HepG2 (cell line): ENCODE measurements around the gene NDUFA13. TPM values are rescaled to one million over a fixed set of nuclear protein-coding genes. Genes with fewer than 3 reads are reported as not detected.

Source experiments
- ATF5 ChIP-seq: sonication (generic); formaldehyde crosslinking; IDR thresholded peaks from 2 replicates; pipeline ENCODE4 v1.4.0; 2020; ENCODE audit warnings: mild to moderate bottlenecking, low read depth, missing genetic modification reagents
- ATM ChIP-seq: fragments of 450-650 bp; IDR thresholded peaks from 2 replicates; pipeline ENCODE4 v1.7.1; 2017; ENCODE audit warnings: mild to moderate bottlenecking, borderline replicate concordance
- BHLHE40 ChIP-seq: IDR thresholded peaks from 2 replicates; pipeline ENCODE4 v1.6.1; 2011; ENCODE audit warnings: low read length, improper control_type of control experiment
- ELF4 ChIP-seq: sonication (generic); formaldehyde crosslinking; IDR thresholded peaks from 2 replicates; pipeline ENCODE4 v1.5.0; 2020; ENCODE audit warnings: missing genetic modification reagents, mild to moderate bottlenecking, moderate library complexity, borderline replicate concordance
- EZH2 ChIP-seq: conservative IDR thresholded peaks from 2 replicates; pipeline ENCODE4 v1.6.1; 2012; ENCODE audit warnings: mild to moderate bottlenecking, low read depth, low read length, moderate library complexity
- HNF1A ChIP-seq, 2 experiments: sonication (generic) in 1 of 2; formaldehyde crosslinking in 1 of 2; IDR thresholded peaks; 2 replicates each; pipeline versions ENCODE4 v1.4.0 to v1.6.1; 2016 to 2020; ENCODE audit warnings: borderline replicate concordance in 1 of 2, low read depth in 1 of 2, mild to moderate bottlenecking in 1 of 2, missing genetic modification reagents in 1 of 2
- HNRNPK ChIP-seq: fragments of 200-400 bp; formaldehyde crosslinking; IDR thresholded peaks from 2 replicates; pipeline ENCODE4 v1.6.1; 2018; ENCODE audit warnings: low read length, low read depth, moderate library complexity, mild to moderate bottlenecking; ENCODE audit not compliant: poor library complexity, severe bottlenecking
- JUND ChIP-seq: sonication (generic); formaldehyde crosslinking; IDR thresholded peaks from 2 replicates; pipeline ENCODE4 v1.8.0; 2022; ENCODE audit warnings: mild to moderate bottlenecking, missing genetic modification reagents
- KLF16 ChIP-seq, 2 experiments: sonication (generic) in 1 of 2; formaldehyde crosslinking in 1 of 2; IDR thresholded peaks; 2 replicates each; pipeline versions ENCODE4 v1.6.1 to v1.8.0; 2016 to 2023; ENCODE audit warnings: missing genetic modification reagents in 2 of 2, missing compliant biosample characterization in 1 of 2
- POLR2AphosphoS5 ChIP-seq: IDR thresholded peaks from 2 replicates; pipeline ENCODE4 v1.6.1; 2012; ENCODE audit warnings: low read depth, low read length
- PREB ChIP-seq: sonication (generic); formaldehyde crosslinking; IDR thresholded peaks from 2 replicates; pipeline ENCODE4 v1.4.0; 2020; ENCODE audit warnings: missing genetic modification reagents
- RXRB ChIP-seq: IDR thresholded peaks from 2 replicates; pipeline ENCODE4 v1.6.1; 2016; ENCODE audit warnings: borderline replicate concordance, missing genetic modification reagents, missing compliant biosample characterization
- SMC3 ChIP-seq: IDR thresholded peaks from 2 replicates; pipeline ENCODE4 v1.6.1; 2011; ENCODE audit warnings: low read length, improper control_type of control experiment
- SRSF4 ChIP-seq: fragments of 200-400 bp; formaldehyde crosslinking; IDR thresholded peaks from one replicate; pipeline ENCODE4 v1.6.1; 2018; ENCODE audit warnings: mild to moderate bottlenecking, low read depth, low read length, moderate library complexity; ENCODE audit not compliant: poor library complexity, severe bottlenecking
- TBL1XR1 ChIP-seq: fragments of 150-350 bp; IDR thresholded peaks from 2 replicates; pipeline ENCODE4 v1.6.1; 2014; ENCODE audit warnings: borderline replicate concordance, low read length; ENCODE audit not compliant: partially characterized antibody
- THYN1 ChIP-seq: sonication (generic); formaldehyde crosslinking; IDR thresholded peaks from 2 replicates; pipeline ENCODE4 v1.8.1; 2023; ENCODE audit warnings: low read depth, mild to moderate bottlenecking, moderate library complexity, missing genetic modification reagents, borderline replicate concordance
- ZFP36 ChIP-seq: fragments of 150-350 bp; IDR thresholded peaks from 2 replicates; pipeline ENCODE4 v1.6.1; 2018; ENCODE audit warnings: borderline replicate concordance, low read length, low read depth; ENCODE audit not compliant: partially characterized antibody
- ZMYM4 ChIP-seq: sonication (generic); formaldehyde crosslinking; IDR thresholded peaks from 2 replicates; pipeline ENCODE4 v1.8.1; 2023; ENCODE audit warnings: mild to moderate bottlenecking, missing genetic modification reagents
- ZNF282 ChIP-seq: fragments of 450-650 bp; IDR thresholded peaks from 2 replicates; pipeline ENCODE4 v1.6.1; 2018; ENCODE audit not compliant: partially characterized antibody
- ZNF589 ChIP-seq: sonication (generic); formaldehyde crosslinking; conservative IDR thresholded peaks from 2 replicates; pipeline ENCODE4 v1.8.0; 2022; ENCODE audit warnings: mild to moderate bottlenecking, moderate library complexity, missing genetic modification reagents
- polyA plus RNA-seq, 8 experiments: library from polyadenylated mRNA; depleted of rRNA in 3 of 8; stranded (reverse) in 7 of 8; unstranded in 1 of 8; fragments of >200 nt; fragmentation: Illumina TruSeq in 4 of 8; extraction: Trizol in 4 of 8; gene quantifications; 2 replicates each; pipeline versions ENCODE4 v1.2.1 to v1.2.3, GENCODE V29; 2011 to 2016; ENCODE audit warnings: low read depth in 4 of 8, missing spikeins in 1 of 8, mixed read lengths in 1 of 8; ENCODE audit not compliant: insufficient read depth in 1 of 8
- total RNA-seq, 5 experiments: library from RNA; depleted of rRNA; stranded (reverse); fragments of >200 nt; fragmentation: Illumina TruSeq; extraction: Trizol; gene quantifications; 2 replicates each; pipeline ENCODE4 v1.2.3, GENCODE V29; 2016; ENCODE audit warnings: low read depth in 1 of 5
- TF ChIP-seq, protein P1 (sequence below): sonication (generic); formaldehyde crosslinking; IDR thresholded peaks from 2 replicates; pipeline ENCODE4 v1.4.0; 2020; ENCODE audit warnings: missing genetic modification reagents, borderline replicate concordance

The NDUFA13 gene
- total and polyA plus RNA-seq, 2 of the 13 experiments (the other 11 are each of a cell fraction or from before 2014, with no cell fraction given) = 337 to 366 TPM

- TF ChIP-seq HNF1A (IDR thresholded peaks at IDR 0.05; ENCODE audit: low read depth) = 0 out of 2 replicates have a peak, but pooled peaks have one; percentile 18
- peak; percentile 58; the same call in 1 of the 2 replicates for TF ChIP-seq HNF1A (CRISPR knock-in tag; IDR thresholded peaks at IDR 0.05; ENCODE audit: borderline replicate concordance)
- TF ChIP-seq THYN1 (CRISPR knock-in tag) = no peak
- no peak for TF ChIP-seq SMC3
- TF ChIP-seq ZNF282 = no peak
- 0 out of 2 replicates have a peak, but pooled peaks have one; percentile 19 for TF ChIP-seq ZNF589 (CRISPR knock-in tag)
- TF ChIP-seq ZFP36 = no peak
- TF ChIP-seq, protein P1, sequence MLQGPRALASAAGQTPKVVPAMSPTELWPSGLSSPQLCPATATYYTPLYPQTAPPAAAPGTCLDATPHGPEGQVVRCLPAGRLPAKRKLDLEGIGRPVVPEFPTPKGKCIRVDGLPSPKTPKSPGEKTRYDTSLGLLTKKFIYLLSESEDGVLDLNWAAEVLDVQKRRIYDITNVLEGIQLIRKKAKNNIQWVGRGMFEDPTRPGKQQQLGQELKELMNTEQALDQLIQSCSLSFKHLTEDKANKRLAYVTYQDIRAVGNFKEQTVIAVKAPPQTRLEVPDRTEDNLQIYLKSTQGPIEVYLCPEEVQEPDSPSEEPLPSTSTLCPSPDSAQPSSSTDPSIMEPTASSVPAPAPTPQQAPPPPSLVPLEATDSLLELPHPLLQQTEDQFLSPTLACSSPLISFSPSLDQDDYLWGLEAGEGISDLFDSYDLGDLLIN = 0 out of 2 replicates have a peak, but pooled peaks have one; percentile 38
- no peak for TF ChIP-seq EZH2
- TF ChIP-seq ELF4 (CRISPR knock-in tag) = peak; percentile 99
- TF ChIP-seq RXRB (CRISPR knock-in tag) = peak; percentile 37; the same call in 1 of the 2 replicates
- no peak for TF ChIP-seq PREB (CRISPR knock-in tag)
- TF ChIP-seq TBL1XR1 = no peak
- TF ChIP-seq ATF5 (CRISPR knock-in tag) = no peak
- no peak for TF ChIP-seq SRSF4
- peak in 1 of 2 experiments; percentile 76; a peak in 1 of 4 replicates for TF ChIP-seq KLF16 (CRISPR knock-in tag; IDR thresholded peaks at IDR 0.05)
- TF ChIP-seq POLR2AphosphoS5 = peak; percentile 92
- no peak for TF ChIP-seq JUND (CRISPR knock-in tag)
- TF ChIP-seq HNRNPK = no peak
- TF ChIP-seq ZMYM4 (CRISPR knock-in tag) = peak; percentile 71
- TF ChIP-seq BHLHE40 = 0 out of 2 replicates have a peak, but pooled peaks have one; percentile 11
- TF ChIP-seq ATM = no peak
These were observed at the start of gene NDUFA13 (continued) for GRCh38 chr19:19515642-19516519.
